ENCODE data around the gene CBFB. TPM values are rescaled to one million over a fixed set of nuclear protein-coding genes. Genes with fewer than 3 reads are reported as not detected.
"Not testable (repeated sequence)": the region's sequence is repeated elsewhere in the genome, so short reads cannot be mapped to it uniquely, and the experiment has no call there.

CBFB gene
- total RNA-seq, 1 donor from 2014 or later, result 46.9 TPM

GRCh38 chr16:67117716-67118115 lies 88.8 kb downstream of the CBFB start:
- Histone ChIP-seq H3K36me3 (peaks cover 30% of the 10 kb centered on the region), H3K4me1 (peaks cover 5% of the 10 kb centered on the region), H3K27me3 (ENCODE audit: low read depth) (no peaks in the 10 kb centered on the region), H3K9me3 (no peaks in the 10 kb centered on the region), H3K27ac (no peak overlapping the region), H3K4me3 (no peak overlapping the region)
- DNase-seq, result no peak
- intact Hi-C loops (cut with DNase I), result no loop called here
- TF ChIP-seq CTCF (IDR thresholded peaks at IDR 0.05), result no peak
- ATAC-seq, result no peak

- Histone ChIP-seq H3K4me1 (no peaks in the 10 kb centered on the region), H3K4me3 (no peak overlapping the region), H3K9me3 (no peaks in the 10 kb centered on the region), H3K27ac (no peak overlapping the region), H3K27me3 (ENCODE audit: low read depth) (no peaks in the 10 kb centered on the region), H3K36me3 (peaks cover 53% of the 10 kb centered on the region)
- DNase-seq, result no peak
- TF ChIP-seq CTCF (IDR thresholded peaks at IDR 0.05), result no peak
- ATAC-seq, result no peak
- intact Hi-C loops (cut with DNase I), result no loop called here
Measured at GRCh38 chr16:67120025-67120424, 91.1 kb downstream of the CBFB start.

GRCh38 chr16:67122799-67123198 lies 93.8 kb downstream of the CBFB start:
- H3K27me3 ChIP-seq (ENCODE audit: low read depth); intact Hi-C loops (cut with DNase I); H3K4me1 ChIP-seq; ATAC-seq; H3K4me3 ChIP-seq; H3K27ac ChIP-seq; H3K9me3 ChIP-seq; DNase-seq: not testable (repeated sequence)
- peaks cover 77% of the 10 kb centered on the region for H3K36me3 ChIP-seq

- intact Hi-C loops (cut with DNase I), result no loop called here
- ATAC-seq, result no peak
- Histone ChIP-seq H3K4me1 (no peaks in the 10 kb centered on the region), H3K9me3 (no peaks in the 10 kb centered on the region), H3K4me3 (no peak overlapping the region), H3K27me3 (ENCODE audit: low read depth) (no peaks in the 10 kb centered on the region), H3K36me3 (peaks cover 86% of the 10 kb centered on the region), H3K27ac (no peak overlapping the region)
- DNase-seq, result no peak
- TF ChIP-seq CTCF (IDR thresholded peaks at IDR 0.05), result no peak
Measured at GRCh38 chr16:67128417-67128816, 99.5 kb downstream of the CBFB start.

- intact Hi-C loops (cut with DNase I), result no loop called here
- no peak for TF ChIP-seq CTCF (IDR thresholded peaks at IDR 0.05)
- Histone ChIP-seq H3K27me3 (ENCODE audit: low read depth) (no peaks in the 10 kb centered on the region), H3K27ac (no peak overlapping the region), H3K4me3 (no peak overlapping the region), H3K9me3 (no peaks in the 10 kb centered on the region), H3K36me3 (peaks cover 86% of the 10 kb centered on the region), H3K4me1 (no peaks in the 10 kb centered on the region)
- DNase-seq (no peak), ATAC-seq (no peak)
Measured at GRCh38 chr16:67128887-67129286, 99.9 kb downstream of the CBFB start.

- no peak for TF ChIP-seq CTCF (IDR thresholded peaks at IDR 0.05)
- H3K4me3 ChIP-seq, result no peak overlapping the region
- no peak for ATAC-seq
- no peaks in the 10 kb centered on the region for H3K27me3 ChIP-seq (ENCODE audit: low read depth)
- no peak for DNase-seq
- H3K36me3 ChIP-seq, result peaks cover 86% of the 10 kb centered on the region
- H3K4me1 ChIP-seq, result no peaks in the 10 kb centered on the region
- H3K27ac ChIP-seq, result no peak overlapping the region
- intact Hi-C loops (cut with DNase I), result no loop called here
- H3K9me3 ChIP-seq, result no peaks in the 10 kb centered on the region
Measured at GRCh38 chr16:67129422-67129821, 100.5 kb downstream of the CBFB start.
